Activated CD8-positive, alpha-beta memory T cell treated with anti-CD3 and anti-CD28 coated beads for 36 hours (primary cell): ENCODE data around the gene TRPV5. TPM values are rescaled to one million over a fixed set of nuclear protein-coding genes. Genes with fewer than 3 reads are reported as not detected.

Experiments
- CTCF ChIA-PET: fragments of 350-600 bp; sonication (Branson Sonifier 250); formaldehyde crosslinking; loops from one replicate; lab custom pipeline; 2021; ENCODE audit warnings: antibody characterized with exemption; lab: Charles Lee
- POLR2A ChIA-PET: fragments of 350-600 bp; sonication (Branson Sonifier 250); formaldehyde crosslinking; loops from one replicate; lab custom pipeline; 2021; ENCODE audit warnings: antibody characterized with exemption; lab: Charles Lee
- total RNA-seq, 2 experiments: library from RNA; stranded (reverse); gene quantifications; one replicate each; pipeline ENCODE4 v1.2.3, GENCODE V29; 2021

TRPV5 gene
- total RNA-seq, 2 experiments from 2014 or later: not detected

DNA sequence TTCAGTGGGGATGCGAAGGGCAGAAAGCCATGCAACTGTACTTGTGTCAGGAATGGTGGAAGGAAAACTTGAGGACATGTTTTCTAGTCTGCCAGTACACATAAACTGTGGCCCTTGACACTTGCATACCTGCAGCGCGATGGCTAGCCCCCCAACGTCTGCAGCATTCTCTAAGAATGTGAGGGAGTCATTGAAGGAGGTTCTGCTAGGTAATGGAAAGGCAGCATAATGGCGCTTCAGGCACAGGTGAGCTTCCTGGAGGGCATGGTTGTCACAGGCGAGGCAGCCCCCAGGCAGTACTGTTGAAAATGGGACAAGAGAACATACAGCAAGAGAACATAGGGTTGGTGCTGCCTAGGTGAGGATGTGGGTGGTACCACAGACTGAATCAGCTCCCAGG lies 9.2 kb upstream of the TRPV5 start:
- ChIA-PET POLR2A (no interaction called here), CTCF (no interaction called here)

DNA sequence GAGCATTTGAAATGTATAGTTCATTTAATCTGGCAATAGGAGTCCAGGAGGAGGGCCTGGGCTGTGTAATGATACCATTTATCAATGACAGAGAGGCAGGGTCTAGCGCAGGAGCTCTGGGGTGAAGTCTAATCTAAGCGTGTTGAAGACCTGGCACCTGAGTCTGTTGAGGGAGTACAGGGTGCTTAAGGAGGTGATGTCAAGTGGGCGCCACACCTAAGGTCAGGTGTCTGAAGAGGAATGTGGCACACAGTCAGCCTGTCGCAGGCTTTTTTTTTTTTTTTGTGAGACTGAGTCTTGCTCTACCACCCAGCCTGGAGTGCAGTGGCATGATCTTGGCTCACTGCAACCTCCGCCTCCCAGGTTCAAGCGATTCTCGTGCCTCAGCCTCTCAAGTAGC lies 8.0 kb upstream of the TRPV5 start:
- CTCF ChIA-PET: no interaction called here
- POLR2A ChIA-PET: no interaction called here

DNA sequence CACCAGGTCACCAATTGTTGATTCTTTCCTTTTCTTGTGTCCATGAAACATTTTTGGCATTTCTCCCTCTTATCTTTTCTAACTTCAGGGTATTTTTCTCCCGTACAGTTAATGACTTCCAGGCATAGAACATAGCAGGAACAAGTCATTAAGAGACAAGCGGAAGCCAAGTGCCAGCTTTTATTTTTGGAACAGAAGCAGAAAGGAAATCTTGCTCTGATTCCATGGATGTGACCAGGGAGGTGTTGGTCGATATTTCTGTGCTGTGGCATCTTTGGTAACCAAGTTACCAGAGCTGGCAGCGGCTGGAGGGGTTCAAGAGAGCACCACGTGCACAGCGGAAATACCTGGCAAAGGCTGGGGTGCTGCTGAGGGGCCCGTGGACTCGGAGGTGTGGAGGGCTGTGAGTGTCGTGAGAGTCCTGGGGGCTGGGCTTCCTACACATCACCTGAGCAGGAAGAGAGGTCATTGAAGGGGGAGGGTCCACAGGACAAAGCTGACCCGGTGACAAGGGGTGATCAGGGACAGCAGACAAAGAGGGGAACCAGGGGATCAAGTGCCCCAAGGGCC lies 7.5 kb upstream of the TRPV5 start:
- POLR2A ChIA-PET: no interaction called here
- CTCF ChIA-PET: no interaction called here

DNA sequence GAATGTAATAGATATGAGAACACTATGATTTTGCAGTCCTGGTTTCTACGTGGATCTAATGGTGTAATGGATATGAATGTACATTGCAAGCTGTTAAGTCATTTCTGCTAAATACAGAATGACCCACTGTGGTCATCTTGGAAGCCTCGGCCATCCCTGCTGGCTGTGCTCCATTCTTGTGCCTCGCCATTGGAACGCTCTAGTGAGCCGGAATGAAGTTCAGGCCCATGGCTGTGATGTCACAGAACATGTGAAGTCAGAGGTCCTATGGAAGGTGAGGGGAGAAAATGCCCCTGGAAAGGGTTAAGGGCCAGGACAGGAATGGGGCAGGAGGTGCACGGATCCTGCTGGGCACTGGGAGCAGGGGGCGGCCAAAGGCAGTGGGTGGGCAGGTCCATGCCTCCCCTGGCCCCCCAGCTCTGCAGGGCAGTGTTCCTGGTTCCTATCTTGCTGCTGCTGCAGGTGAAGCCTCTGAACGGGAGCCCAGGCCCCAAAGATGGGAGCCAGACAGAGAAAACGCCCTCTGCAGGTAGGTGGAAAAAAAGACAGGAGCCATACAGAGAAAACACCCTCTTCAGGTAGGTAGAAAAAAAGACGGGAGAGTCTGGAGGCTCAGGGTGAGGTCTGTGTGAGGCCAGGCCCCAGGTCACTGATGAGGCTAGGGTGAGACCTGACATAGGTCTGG lies 5.8 kb upstream of the TRPV5 start, which contains the start of gene LLCFC1:
Gene LLCFC1 (plus strand): TSS at position 259 of the 685 bp plus-strand sequence. CDS start 138 bp downstream, at position 397.
- POLR2A ChIA-PET: no interaction called here

DNA sequence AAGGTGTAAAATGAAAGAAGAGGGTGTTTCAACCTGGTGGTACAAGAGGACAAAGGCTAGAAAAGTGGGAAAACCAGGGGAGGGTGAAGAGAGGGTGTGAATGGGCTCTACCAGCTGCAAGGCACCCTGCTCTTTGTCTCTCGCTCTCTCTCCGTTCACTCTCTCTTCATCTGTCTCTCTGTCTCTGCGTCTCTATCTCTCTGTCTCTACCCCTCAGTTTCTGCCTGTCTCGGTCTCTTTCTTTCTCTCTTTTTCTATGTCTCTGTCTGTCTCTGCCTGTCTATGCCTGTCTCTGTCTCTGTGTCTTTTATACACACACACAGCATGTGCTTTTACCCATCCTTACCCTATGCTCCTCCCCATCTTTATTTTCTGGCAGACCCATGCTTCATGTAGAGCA lies 5.1 kb upstream of the TRPV5 start:
- CTCF ChIA-PET: no interaction called here
- POLR2A ChIA-PET: no interaction called here

More for the DNA sequence above, 5.8 kb upstream of the TRPV5 start, which contains the start of gene LLCFC1:
- CTCF ChIA-PET: no interaction called here

DNA sequence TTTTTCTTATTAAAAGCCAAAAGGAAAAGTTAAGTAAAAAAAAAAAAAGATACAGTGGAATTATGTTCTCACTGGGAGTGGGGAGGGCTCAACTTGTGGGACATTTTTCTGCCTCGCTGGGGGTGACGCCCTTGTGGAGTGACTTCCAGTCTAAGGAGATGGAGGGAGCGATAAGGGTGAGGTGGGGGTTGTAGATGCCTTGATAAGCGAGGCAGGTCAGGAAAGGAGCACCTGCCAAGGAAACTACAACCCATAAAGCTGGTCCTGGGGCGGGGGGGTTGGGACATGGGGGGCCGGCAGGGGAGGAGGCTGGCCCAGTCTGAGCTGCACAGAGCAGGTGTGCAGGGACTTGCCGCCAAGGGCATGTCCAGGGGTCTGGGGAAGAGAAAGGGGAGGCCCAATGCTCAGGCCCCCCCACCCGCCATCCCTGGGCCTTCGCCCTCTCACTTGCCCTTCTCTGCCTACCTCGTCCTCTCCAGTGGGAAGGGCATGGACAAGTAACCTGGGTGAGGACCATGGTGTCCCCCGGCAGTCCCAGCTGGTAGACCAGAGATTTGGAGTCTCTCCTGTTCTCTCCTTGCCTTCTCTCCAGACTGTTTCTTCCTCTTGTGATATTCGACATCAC lies 2.5 kb upstream of the TRPV5 start:
- POLR2A ChIA-PET: no interaction called here

DNA sequence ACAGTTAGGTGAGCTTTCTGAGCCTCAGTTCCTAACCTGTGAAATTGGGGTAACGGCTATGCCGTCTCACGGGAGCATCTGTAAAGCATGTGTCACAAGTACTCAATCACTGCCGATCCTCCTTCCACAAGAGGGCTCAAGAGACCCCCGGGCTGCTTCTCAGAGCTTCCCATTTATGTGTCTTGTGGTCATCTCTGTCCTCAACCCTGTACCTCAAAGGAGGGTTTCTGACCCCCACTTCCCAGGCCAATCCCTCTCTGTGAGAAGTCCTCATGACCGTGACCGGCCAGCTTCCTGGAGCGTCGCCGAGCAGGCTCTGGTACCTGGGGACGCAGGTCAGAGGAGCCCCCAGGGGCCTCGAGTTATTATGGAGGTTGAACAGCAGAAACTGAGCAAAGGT lies 510 bp upstream of the TRPV5 start:
- ChIA-PET POLR2A (no interaction called here), CTCF (no interaction called here)

More for the DNA sequence above, 2.5 kb upstream of the TRPV5 start:
- CTCF ChIA-PET: no interaction called here

DNA sequence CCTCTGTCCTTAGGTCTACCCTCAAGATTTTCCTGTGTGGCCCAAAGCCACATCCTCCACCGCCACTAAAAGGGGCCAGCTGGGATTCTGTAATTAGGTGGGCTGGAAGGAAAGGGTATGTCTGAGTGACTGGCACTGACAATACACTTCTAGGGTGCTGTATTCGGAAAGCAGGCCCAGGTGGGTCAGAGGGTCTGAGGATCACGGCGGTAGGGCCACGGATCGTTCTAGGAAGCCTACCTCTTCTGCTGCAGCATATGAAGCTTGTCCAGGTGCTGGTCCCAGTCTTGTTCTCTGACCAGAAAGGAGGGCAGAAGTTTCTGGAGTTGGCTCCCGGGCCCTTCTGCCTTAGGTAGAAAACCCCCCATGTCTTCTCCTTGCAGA lies 462 bp downstream of the TRPV5 start:
- POLR2A ChIA-PET: no interaction called here
- CTCF ChIA-PET: no interaction called here

DNA sequence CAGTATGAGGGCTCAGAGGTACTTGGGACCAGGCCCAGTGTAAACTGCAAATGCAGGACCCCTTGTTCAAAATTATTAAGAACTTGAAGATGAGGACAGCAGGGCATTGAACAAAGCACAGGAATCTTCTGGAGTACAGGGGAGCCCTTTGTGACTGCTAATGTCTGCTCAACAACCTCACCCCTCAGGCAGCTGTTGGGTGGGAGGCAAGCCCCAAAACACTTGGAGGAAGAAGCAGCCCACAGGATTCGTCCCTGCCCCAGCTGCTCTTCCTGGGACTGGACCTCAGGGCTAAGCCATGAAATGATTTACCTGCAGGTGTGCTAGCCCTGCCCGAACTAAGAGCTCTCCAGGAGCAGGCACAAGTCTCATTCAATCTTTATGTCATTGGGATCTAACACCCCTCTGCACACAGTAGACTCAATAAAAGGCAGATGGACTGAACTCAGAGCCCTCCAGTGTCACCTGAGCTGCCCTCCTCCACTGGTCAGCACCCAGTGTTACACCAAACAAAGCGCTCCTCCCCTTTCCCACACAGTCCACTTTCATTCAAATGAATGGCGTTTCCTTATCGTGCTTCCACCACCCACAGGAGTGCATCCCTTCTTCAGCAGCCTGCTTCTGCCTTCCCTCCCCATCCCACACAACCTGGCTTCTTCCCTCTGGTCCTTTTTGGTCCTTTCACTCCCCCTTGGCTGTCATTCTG lies 1.0 kb downstream of the TRPV5 start:
- CTCF ChIA-PET: no interaction called here
- POLR2A ChIA-PET: no interaction called here

DNA sequence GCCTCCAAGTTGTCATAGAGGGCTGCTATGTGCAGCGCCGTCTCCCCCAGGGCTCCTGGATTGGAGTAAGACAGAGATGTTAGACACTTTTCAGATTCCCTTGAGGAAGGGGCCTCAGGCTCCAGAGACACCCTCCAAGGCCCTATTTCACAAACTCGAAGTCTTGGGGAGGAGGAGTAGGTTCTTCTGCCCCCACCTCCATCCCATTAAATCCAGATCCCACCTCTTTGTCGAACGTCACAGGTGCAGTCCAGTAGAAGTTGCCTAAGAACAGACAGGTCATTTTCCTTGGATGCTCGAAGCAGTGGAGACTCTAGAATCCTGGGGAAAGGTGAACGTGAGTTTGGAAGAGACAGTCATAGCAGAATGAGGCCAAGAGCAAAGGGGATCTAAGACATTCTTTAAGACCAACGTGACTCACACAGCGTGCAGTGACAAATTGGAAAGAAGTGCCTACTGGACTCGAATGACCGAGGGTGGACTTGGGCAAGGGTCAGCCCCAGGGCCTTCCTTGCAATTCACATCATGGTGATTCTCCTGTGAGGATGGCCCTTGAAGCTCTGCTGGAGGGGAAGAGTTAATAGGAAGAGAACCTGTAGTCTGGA lies 3.3 kb downstream of the TRPV5 start:
- ChIA-PET CTCF (no interaction called here), POLR2A (no interaction called here)

DNA sequence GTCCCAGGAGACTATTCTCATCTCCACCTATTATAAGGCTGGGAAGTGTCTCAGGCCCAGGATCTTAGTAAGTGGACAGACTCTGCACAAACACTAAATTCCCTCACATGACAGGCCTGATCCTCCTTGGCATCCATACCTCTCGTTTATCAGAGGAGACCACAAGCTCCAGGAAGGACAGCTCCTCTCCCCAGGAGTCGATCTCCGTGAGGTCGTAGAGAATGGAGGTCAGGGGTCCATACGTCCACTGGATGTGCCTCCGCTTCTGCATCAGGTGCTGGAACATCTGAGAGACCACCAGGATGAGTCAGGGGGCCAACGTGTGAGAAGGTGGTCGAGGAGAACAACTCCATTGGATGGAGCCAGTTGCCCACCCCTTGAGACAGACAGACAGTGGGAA lies 5.6 kb downstream of the TRPV5 start:
- CTCF ChIA-PET: no interaction called here
- POLR2A ChIA-PET: no interaction called here

DNA sequence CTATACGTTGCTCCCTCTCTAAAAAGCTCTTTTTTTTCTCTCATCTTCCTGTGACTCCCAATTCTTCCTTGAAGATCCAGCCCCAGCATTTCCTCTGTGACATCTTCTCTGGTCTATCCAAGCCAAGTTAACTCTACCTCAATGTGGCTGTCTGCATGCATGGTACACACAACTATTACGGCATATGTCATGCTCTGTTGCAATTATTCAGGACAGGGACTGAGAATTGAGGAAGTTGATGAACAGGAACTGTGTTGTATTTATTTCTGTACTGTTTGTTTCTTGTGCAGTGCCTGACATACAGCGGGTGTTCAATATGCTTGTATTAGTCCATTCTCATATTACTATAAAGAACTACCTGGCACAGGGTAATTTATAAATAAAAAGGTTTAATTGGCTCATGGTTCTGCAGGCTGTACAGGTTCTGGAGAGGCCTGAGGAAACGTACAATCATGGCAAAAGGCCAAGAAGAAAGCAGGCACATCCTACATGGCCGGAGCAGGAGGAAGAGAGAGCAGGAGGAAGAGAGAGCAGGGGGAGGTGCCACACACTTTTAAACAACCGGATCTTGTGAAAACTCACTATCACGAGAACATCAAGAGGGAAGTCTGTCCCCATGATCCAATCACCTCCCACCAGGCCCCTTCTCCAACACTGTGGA lies 6.3 kb downstream of the TRPV5 start:
- CTCF ChIA-PET: no interaction called here
- POLR2A ChIA-PET: no interaction called here

DNA sequence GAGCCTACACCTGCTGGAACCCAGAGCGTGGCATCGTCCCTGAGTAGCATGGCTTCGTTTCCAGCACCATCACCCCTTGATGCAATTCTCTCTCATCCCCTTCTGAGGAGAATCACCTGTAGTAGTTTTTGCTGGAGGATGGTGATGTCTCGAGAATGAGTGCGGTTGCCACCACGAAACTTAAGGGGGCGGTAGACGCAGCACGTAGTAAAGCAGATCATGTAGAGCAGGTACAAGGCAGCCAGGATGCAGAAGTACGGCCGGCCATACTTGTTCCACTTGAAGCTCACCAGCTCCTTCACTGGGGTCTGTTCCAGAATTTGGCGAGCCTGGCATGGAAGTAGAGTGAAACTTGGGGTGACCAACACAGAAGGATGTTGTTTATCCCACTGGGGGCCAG lies 8.1 kb downstream of the TRPV5 start:
- ChIA-PET POLR2A (no interaction called here), CTCF (no interaction called here)

DNA sequence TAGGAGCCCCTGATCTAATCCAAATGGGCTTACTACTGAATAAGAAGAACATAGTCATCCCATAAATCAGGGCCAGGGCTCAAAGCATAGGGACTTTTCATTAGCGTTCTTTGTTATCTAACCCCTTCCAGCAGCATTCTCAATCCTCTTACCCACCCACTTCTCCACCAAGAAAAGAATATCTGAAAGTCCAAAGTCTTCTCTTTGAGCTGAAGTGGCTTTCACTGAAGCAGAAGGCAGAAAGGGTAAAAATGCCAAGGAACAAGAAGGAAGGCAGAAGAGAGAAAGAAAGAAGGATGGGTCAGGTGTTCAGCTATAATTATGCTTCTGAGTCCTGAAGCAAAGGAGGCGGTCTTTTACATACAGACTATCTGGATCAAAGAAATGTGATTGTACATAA lies 10.2 kb downstream of the TRPV5 start:
- CTCF ChIA-PET: no interaction called here

DNA sequence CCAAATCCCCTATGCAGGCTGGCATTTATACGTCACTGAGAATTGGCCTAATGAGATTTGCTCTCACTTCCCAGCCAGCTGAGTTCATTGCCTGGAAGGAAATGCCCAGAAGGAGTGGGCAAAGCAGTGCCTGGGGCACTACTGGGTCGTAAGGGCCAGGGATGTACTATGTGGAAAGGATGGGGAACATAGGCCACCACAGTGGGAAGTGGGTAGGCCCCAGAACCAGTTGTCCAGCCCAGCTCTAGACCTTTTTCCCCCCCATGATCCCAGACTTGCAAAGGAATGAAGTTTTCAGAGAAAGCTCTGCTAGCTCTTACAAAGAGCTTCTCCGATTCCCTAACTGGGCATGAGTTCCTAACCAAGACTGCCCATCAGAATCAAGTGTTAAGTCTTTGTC lies 13.9 kb downstream of the TRPV5 start:
- CTCF ChIA-PET: no interaction called here
- POLR2A ChIA-PET: no interaction called here

More for the DNA sequence above, 10.2 kb downstream of the TRPV5 start:
- POLR2A ChIA-PET: no interaction called here

DNA sequence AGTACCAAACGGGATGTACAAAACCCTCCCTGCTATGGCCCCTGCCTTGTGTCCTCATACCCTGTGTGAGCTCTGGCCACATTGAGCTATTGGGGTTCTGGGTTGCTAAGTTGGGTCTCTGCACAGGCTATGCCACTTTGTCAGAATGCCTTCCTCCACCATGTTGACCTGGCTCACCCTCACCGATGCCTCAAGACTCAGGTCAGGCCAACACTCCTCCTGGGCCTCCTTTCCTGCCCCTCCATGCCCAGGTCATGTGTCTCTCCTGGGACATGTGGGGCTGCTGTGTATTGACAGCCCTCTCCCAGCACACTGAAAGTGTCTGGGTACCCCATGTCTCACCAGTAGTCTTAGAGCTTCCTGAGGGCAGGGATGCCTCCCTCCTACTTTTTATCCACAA lies 14.6 kb downstream of the TRPV5 start:
- ChIA-PET POLR2A (no interaction called here), CTCF (no interaction called here)

DNA sequence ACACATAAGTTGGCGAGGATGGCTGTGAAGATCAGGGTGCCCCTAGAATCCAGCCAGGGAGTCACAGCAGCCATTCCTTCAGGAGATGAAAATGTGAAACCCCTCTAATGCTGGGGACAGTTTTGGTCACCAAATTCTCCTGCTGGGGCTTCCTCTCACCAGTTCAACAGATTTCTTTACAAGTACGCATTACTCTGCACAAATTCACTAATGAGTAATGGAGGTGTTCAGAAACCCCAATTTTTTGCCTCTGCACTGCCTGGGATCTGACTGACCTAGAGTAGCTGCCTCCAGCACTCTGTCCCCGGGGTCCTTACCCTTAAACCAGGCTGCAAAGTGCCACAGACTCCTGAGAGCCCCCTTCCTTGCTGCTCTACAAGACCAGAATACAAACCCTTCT lies 16.1 kb downstream of the TRPV5 start:
- ChIA-PET CTCF (no interaction called here), POLR2A (no interaction called here)

DNA sequence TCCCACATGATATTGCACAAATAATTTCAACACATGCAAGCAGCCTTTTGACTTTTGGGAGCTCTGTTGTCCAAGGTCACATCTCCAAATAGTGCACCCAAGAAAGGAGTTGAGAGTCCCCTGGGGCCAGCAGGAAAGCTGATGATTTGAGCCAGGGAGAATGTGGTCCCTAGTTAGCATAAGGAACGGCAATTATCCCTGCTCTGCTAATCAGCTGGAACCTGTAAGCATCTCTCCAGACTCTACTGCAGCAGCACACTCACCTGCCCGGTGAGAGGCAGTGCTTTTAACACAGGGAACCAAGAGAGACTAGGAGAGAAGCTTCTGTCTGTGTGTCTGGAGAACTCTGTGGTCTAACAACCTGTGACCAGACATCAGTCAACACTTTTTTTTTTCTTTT lies 17.0 kb downstream of the TRPV5 start:
- POLR2A ChIA-PET: interaction anchor here (0.6 kb wide), 1 partner anchor 288 kb away, joined by 7 read pairs; no protein-coding TSS in a partner anchor
- CTCF ChIA-PET: interaction anchor here (0.9 kb wide), 1 partner anchor 43 kb away, joined by 3 read pairs; no protein-coding TSS in a partner anchor

DNA sequence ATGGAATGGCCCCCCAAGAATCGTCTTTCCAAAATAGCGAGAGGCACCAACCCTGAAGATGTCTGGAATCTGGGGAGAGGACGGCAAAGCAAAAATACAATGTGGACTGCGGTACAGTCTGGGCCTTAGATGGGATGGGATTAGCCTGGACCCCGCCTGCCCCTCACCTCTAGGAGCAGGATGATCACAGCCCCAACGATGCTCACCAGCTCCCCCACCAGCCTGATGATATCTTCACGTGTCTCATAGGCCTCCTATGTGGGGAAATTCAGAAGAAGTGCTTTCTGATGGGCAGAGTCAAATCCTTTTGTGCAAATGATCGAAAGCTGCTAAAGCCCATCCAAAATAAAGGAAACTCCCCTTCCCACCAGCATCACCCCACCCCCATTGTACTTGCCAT lies 18.2 kb downstream of the TRPV5 start:
- POLR2A ChIA-PET: no interaction called here
- CTCF ChIA-PET: no interaction called here
